Measurements from ENCODE around the gene TGM2. TPM values are rescaled to one million over a fixed set of nuclear protein-coding genes. Genes with fewer than 3 reads are reported as not detected.
A peak's percentile ranks its signal among the peaks of the same experiment; 100 is the strongest.

TGM2 gene
- total and polyA plus RNA-seq, 9 of the 15 experiments (the other 6 are each of a cell fraction or from before 2014, with no cell fraction given), result 5.5 to 78.5 (median 37.6) TPM

- no peak for DNase-seq (ENCODE audit: extremely low read depth in 1 of 4, low spot score in 3 of 4)
- in situ Hi-C loops (cut with MboI), result no loop called here
- WGBS (ENCODE audit: insufficient coverage, low coverage, missing lambda C conversion rate), result 63% methylated on average over 8 of the region's 8 CpGs
- H3K4me2 ChIP-seq (ENCODE audit: insufficient read depth, low read length), result no peak overlapping the region
- no peaks in the 10 kb centered on the region for H4K20me1 ChIP-seq (replicated peaks; ENCODE audit: control insufficient read depth, insufficient read depth, low read length)
- ChIA-PET POLR2A (interaction anchor here (0.6 kb wide), 1 partner anchor 1010 kb away, joined by 3 read pairs; no protein-coding TSS in a partner anchor), CTCF (ENCODE audit: low intra/inter-chr PET ratio) (no interaction called here)
- H2AFZ ChIP-seq (ENCODE audit: low read depth, low read length), result no peak overlapping the region
- no peaks in the 10 kb centered on the region for H3K27me3 ChIP-seq (ENCODE audit: control insufficient read depth in 2 of 2, insufficient read depth in 2 of 2, low read length in 2 of 2)
- no peak for ATAC-seq
- intact Hi-C loops (cut with micrococcal nuclease), result loop anchor here (2.0 to 5.0 kb wide), 2 partner anchors 39 to 209 kb away; partner anchors contain the start of gene VSTM2L
- H3K79me2 ChIP-seq (ENCODE audit: control insufficient read depth, insufficient read depth, low read length), result no peaks in the 10 kb centered on the region
- no TSS peak for BruUV-seq (replicated peaks)
- no peaks in the 10 kb centered on the region for H3K36me3 ChIP-seq (ENCODE audit: control insufficient read depth, insufficient read depth, low read length)
- TF ChIP-seq, protein P1, sequence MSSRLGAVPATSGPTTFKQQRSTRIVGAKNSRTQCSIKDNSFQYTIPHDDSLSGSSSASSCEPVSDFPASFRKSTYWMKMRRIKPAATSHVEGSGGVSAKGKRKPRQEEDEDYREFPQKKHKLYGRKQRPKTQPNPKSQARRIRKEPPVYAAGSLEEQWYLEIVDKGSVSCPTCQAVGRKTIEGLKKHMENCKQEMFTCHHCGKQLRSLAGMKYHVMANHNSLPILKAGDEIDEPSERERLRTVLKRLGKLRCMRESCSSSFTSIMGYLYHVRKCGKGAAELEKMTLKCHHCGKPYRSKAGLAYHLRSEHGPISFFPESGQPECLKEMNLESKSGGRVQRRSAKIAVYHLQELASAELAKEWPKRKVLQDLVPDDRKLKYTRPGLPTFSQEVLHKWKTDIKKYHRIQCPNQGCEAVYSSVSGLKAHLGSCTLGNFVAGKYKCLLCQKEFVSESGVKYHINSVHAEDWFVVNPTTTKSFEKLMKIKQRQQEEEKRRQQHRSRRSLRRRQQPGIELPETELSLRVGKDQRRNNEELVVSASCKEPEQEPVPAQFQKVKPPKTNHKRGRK (tag; IDR thresholded peaks at IDR 0.05), result peak; percentile 73
- TF ChIP-seq SIN3B (IDR thresholded peaks at IDR 0.05; ENCODE audit: low read depth), result no peak
- no peaks in the 10 kb centered on the region for H3K9me3 ChIP-seq (replicated peaks; ENCODE audit: control insufficient read depth, insufficient read depth, low read depth, low read length)
- no peaks in the 10 kb centered on the region for H3K9me1 ChIP-seq (ENCODE audit: control insufficient read depth, insufficient read depth, low read length)
- no peak for FAIRE-seq
- H3K4me1 ChIP-seq (replicated peaks in 1 of 2; ENCODE audit: control insufficient read depth in 2 of 2, insufficient read depth in 2 of 2, low read length in 2 of 2), result peaks cover 15 to 36% of the 10 kb centered on the region in 2 experiments
- no peak overlapping the region for H3K9ac ChIP-seq (ENCODE audit: insufficient read depth in 1 of 2, low read depth in 2 of 2, low read length in 2 of 2)
- no peak overlapping the region for H3K4me3 ChIP-seq
- no peak overlapping the region for H3K27ac ChIP-seq (ENCODE audit: extremely low read depth, low read depth, low read length)
These were observed 53.5 kb downstream of the TGM2 start for GRCh38 chr20:38111366-38112232.
